Central memory CD8-positive, alpha-beta T cell (primary cell): Measurements from ENCODE around the gene PRSS16.
"Not testable (repeated sequence)": the region's sequence is repeated elsewhere in the genome, so short reads cannot be mapped to it uniquely, and the experiment has no call there.

ENCODE experiments used
- ATAC-seq: fragments of 150-1000 bp; cut with Tn5 transposase; replicated peaks from 2 replicates; pipeline ENCODE4 v1.10.0; 2022; ENCODE audit warnings: mild to moderate bottlenecking, moderate FRiP score, moderate number of reproducible peaks; ENCODE audit not compliant: poor library complexity, severe bottlenecking; ENCODE audit errors: extremely low read depth
- DNase-seq, 2 donors: peaks; one replicate each; pipeline ENCODE4 v3.0.0; 2021; ENCODE audit warnings: low spot score in 2 of 2
- H3K27ac Mint-ChIP-seq: one replicate; pipeline ENCODE4 v1.8.0; 2022; ENCODE audit warnings: low read depth, mild to moderate bottlenecking, moderate library complexity, mixed read lengths
- H3K27me3 Mint-ChIP-seq: one replicate; pipeline ENCODE4 v1.8.0; 2022; ENCODE audit warnings: mixed read lengths
- H3K36me3 Mint-ChIP-seq: one replicate; pipeline ENCODE4 v1.8.0; 2022; ENCODE audit warnings: mild to moderate bottlenecking, moderate library complexity, mixed read lengths; ENCODE audit not compliant: insufficient read depth
- H3K4me1 Mint-ChIP-seq: one replicate; pipeline ENCODE4 v1.8.0; 2022; ENCODE audit warnings: mixed read lengths
- H3K4me3 Mint-ChIP-seq: one replicate; pipeline ENCODE4 v1.8.0; 2022; ENCODE audit warnings: mild to moderate bottlenecking, moderate library complexity, mixed read lengths
- H3K9me3 Mint-ChIP-seq: one replicate; pipeline ENCODE4 v1.8.0; 2022; ENCODE audit warnings: mixed read lengths

Gene PRSS16

GRCh38 chr6:27251606-27252251, 4.2 kb downstream of the PRSS16 start:
- peaks cover 30% of the 10 kb centered on the region for H3K27me3 Mint-ChIP-seq
- H3K4me1 Mint-ChIP-seq = peaks cover 6% of the 10 kb centered on the region
- DNase-seq (peak; percentile 46 to 49), ATAC-seq (peak; percentile 89)
- no peak overlapping the region for H3K27ac Mint-ChIP-seq
- H3K9me3 Mint-ChIP-seq = no peaks in the 10 kb centered on the region
- peaks cover 2% of the 10 kb centered on the region for H3K36me3 Mint-ChIP-seq
- H3K4me3 Mint-ChIP-seq = peak overlapping the region; percentile 86

- Mint-ChIP-seq H3K9me3 (no peaks in the 10 kb centered on the region), H3K4me1 (peaks cover 6% of the 10 kb centered on the region), H3K36me3 (peaks cover 2% of the 10 kb centered on the region), H3K27me3 (peaks cover 41% of the 10 kb centered on the region), H3K27ac (no peak overlapping the region), H3K4me3 (no peak overlapping the region)
- DNase-seq (no peak), ATAC-seq (no peak)
Observed at GRCh38 chr6:27254566-27254965, 7.1 kb downstream of the PRSS16 start.

GRCh38 chr6:27255866-27256265, 8.4 kb downstream of the PRSS16 start:
- Mint-ChIP-seq H3K36me3 (peaks cover 2% of the 10 kb centered on the region), H3K9me3 (no peaks in the 10 kb centered on the region), H3K4me1 (peaks cover 4% of the 10 kb centered on the region), H3K27ac (no peak overlapping the region), H3K27me3 (peaks cover 43% of the 10 kb centered on the region), H3K4me3 (no peak overlapping the region)
- ATAC-seq = no peak
- DNase-seq = no peak

- Mint-ChIP-seq H3K27ac (no peak overlapping the region), H3K27me3 (peaks cover 70% of the 10 kb centered on the region)
Observed at GRCh38 chr6:27260369-27260768, 12.9 kb downstream of the PRSS16 start.

GRCh38 chr6:27260836-27261375, 13.4 kb downstream of the PRSS16 start:
- no peak for DNase-seq
- Mint-ChIP-seq H3K36me3 (no peaks in the 10 kb centered on the region), H3K27me3 (peaks cover 70% of the 10 kb centered on the region), H3K27ac (no peak overlapping the region), H3K9me3 (no peaks in the 10 kb centered on the region), H3K4me3 (no peak overlapping the region), H3K4me1 (no peaks in the 10 kb centered on the region)
- no peak for ATAC-seq

More at GRCh38 chr6:27260369-27260768, 12.9 kb downstream of the PRSS16 start:
- DNase-seq (no peak), ATAC-seq (no peak)
- Mint-ChIP-seq H3K4me1 (no peaks in the 10 kb centered on the region), H3K4me3 (no peak overlapping the region), H3K36me3 (no peaks in the 10 kb centered on the region), H3K9me3 (no peaks in the 10 kb centered on the region)

- no peak overlapping the region for H3K4me3 Mint-ChIP-seq
- H3K4me1 Mint-ChIP-seq = no peaks in the 10 kb centered on the region
- ATAC-seq = no peak
- H3K27me3 Mint-ChIP-seq = peaks cover 76% of the 10 kb centered on the region
- H3K27ac Mint-ChIP-seq = no peak overlapping the region
- H3K9me3 Mint-ChIP-seq = no peaks in the 10 kb centered on the region
- no peaks in the 10 kb centered on the region for H3K36me3 Mint-ChIP-seq
- DNase-seq = no peak
Observed at GRCh38 chr6:27263886-27264285, 16.4 kb downstream of the PRSS16 start.

GRCh38 chr6:27267003-27267402, 19.5 kb downstream of the PRSS16 start:
- H3K36me3 Mint-ChIP-seq, H3K27ac Mint-ChIP-seq, H3K9me3 Mint-ChIP-seq, DNase-seq, H3K4me1 Mint-ChIP-seq, ATAC-seq, H3K4me3 Mint-ChIP-seq: not testable (repeated sequence)
- peaks cover 74% of the 10 kb centered on the region for H3K27me3 Mint-ChIP-seq

GRCh38 chr6:27267857-27268434, 20.4 kb downstream of the PRSS16 start:
- no peak for DNase-seq
- Mint-ChIP-seq H3K27ac (no peak overlapping the region), H3K27me3 (peaks cover 72% of the 10 kb centered on the region), H3K9me3 (no peaks in the 10 kb centered on the region), H3K4me3 (no peak overlapping the region), H3K4me1 (no peaks in the 10 kb centered on the region), H3K36me3 (no peaks in the 10 kb centered on the region)
- no peak for ATAC-seq

GRCh38 chr6:27268803-27269202, 21.3 kb downstream of the PRSS16 start:
- H3K4me3 Mint-ChIP-seq = no peak overlapping the region
- H3K27me3 Mint-ChIP-seq = peaks cover 72% of the 10 kb centered on the region
- H3K27ac Mint-ChIP-seq = no peak overlapping the region

GRCh38 chr6:27273783-27274182, 26.3 kb downstream of the PRSS16 start:
- H3K27ac Mint-ChIP-seq = no peak overlapping the region
- no peaks in the 10 kb centered on the region for H3K9me3 Mint-ChIP-seq

More at GRCh38 chr6:27268803-27269202, 21.3 kb downstream of the PRSS16 start:
- ATAC-seq = no peak
- H3K4me1 Mint-ChIP-seq = no peaks in the 10 kb centered on the region
- no peaks in the 10 kb centered on the region for H3K9me3 Mint-ChIP-seq
- H3K36me3 Mint-ChIP-seq = no peaks in the 10 kb centered on the region
- DNase-seq = no peak

GRCh38 chr6:27275025-27275956, 27.8 kb downstream of the PRSS16 start:
- Mint-ChIP-seq H3K4me3 (no peak overlapping the region), H3K4me1 (peaks cover 5% of the 10 kb centered on the region), H3K36me3 (peaks cover 5% of the 10 kb centered on the region), H3K27me3 (peaks cover 76% of the 10 kb centered on the region), H3K9me3 (no peaks in the 10 kb centered on the region), H3K27ac (no peak overlapping the region)
- DNase-seq = no peak
- ATAC-seq = no peak

More at GRCh38 chr6:27273783-27274182, 26.3 kb downstream of the PRSS16 start:
- Mint-ChIP-seq H3K36me3 (peaks cover 2% of the 10 kb centered on the region), H3K4me1 (no peaks in the 10 kb centered on the region), H3K4me3 (no peak overlapping the region), H3K27me3 (peaks cover 73% of the 10 kb centered on the region)
- ATAC-seq = no peak
- no peak for DNase-seq

GRCh38 chr6:27279513-27280063, 32.1 kb downstream of the PRSS16 start:
- Mint-ChIP-seq H3K4me1 (peaks cover 5% of the 10 kb centered on the region), H3K9me3 (no peaks in the 10 kb centered on the region), H3K27me3 (peaks cover 92% of the 10 kb centered on the region), H3K27ac (peak overlapping the region; percentile 76), H3K4me3 (peak overlapping the region; percentile 41), H3K36me3 (peaks cover 20% of the 10 kb centered on the region)
- no peak for ATAC-seq
- no peak for DNase-seq
